ENCODE data around the gene SNX21. TPM values are rescaled to one million over a fixed set of nuclear protein-coding genes. Genes with fewer than 3 reads are reported as not detected.

The SNX21 gene
- total and polyA plus RNA-seq, 2 donors from 2014 or later = 23.2 to 35.6 TPM

GRCh38 chr20:45843506-45843905 is 9.9 kb downstream of the SNX21 start:
- FAIRE-seq = no peak
- peak in 1 of 5 donors; percentile 51 for DNase-seq
- H3K9ac ChIP-seq (ENCODE audit: low read length in 3 of 3) = no peak overlapping the region
- intact Hi-C loops (cut with DNase I) = no loop called here
- peaks cover 2 to 38% (median 16%) of the 10 kb centered on the region in 3 donors for H3K36me3 ChIP-seq (ENCODE audit: control insufficient read depth in 2 of 3, insufficient read depth in 3 of 3, low read length in 3 of 3)
- H3K27me3 ChIP-seq (ENCODE audit: control insufficient read depth, insufficient read depth, low read length) = no peaks in the 10 kb centered on the region
- peaks cover 0 to 3% (median 0%) of the 10 kb centered on the region in 3 donors for H3K4me1 ChIP-seq (ENCODE audit: control insufficient read depth in 2 of 3, insufficient read depth in 2 of 3, low read depth in 1 of 3, low read length in 3 of 3)
- no peaks in the 10 kb centered on the region for H3K9me3 ChIP-seq (ENCODE audit: control insufficient read depth in 2 of 3, insufficient read depth in 1 of 3, low read length in 3 of 3)
- H3K27ac ChIP-seq (ENCODE audit: low read depth in 2 of 2, low read length in 2 of 2) = no peak overlapping the region
- H3K4me3 ChIP-seq (ENCODE audit: low read length in 3 of 3) = no peak overlapping the region
- no peak for TF ChIP-seq CTCF (IDR thresholded peaks at IDR 0.05; ENCODE audit: borderline replicate concordance, extremely low read depth, insufficient read depth)

- FAIRE-seq (no peak), DNase-seq (no peak)
- H3K4me3 ChIP-seq (ENCODE audit: low read length in 3 of 3) = no peak overlapping the region
- no peak overlapping the region for H3K27ac ChIP-seq (ENCODE audit: low read depth in 2 of 2, low read length in 2 of 2)
- no peaks in the 10 kb centered on the region for H3K27me3 ChIP-seq (ENCODE audit: control insufficient read depth, insufficient read depth, low read length)
- H3K36me3 ChIP-seq (ENCODE audit: control insufficient read depth in 2 of 3, insufficient read depth in 3 of 3, low read length in 3 of 3) = peaks cover 2 to 38% (median 18%) of the 10 kb centered on the region in 3 donors
- no peaks in the 10 kb centered on the region for H3K9me3 ChIP-seq (ENCODE audit: control insufficient read depth in 2 of 3, insufficient read depth in 1 of 3, low read length in 3 of 3)
- peaks cover 0 to 3% (median 0%) of the 10 kb centered on the region in 3 donors for H3K4me1 ChIP-seq (ENCODE audit: control insufficient read depth in 2 of 3, insufficient read depth in 2 of 3, low read depth in 1 of 3, low read length in 3 of 3)
- no peak for TF ChIP-seq CTCF (IDR thresholded peaks at IDR 0.05; ENCODE audit: borderline replicate concordance, extremely low read depth, insufficient read depth)
- intact Hi-C loops (cut with DNase I) = no loop called here
- H3K9ac ChIP-seq (ENCODE audit: low read length in 3 of 3) = no peak overlapping the region
Observed at GRCh38 chr20:45845452-45845851, 11.9 kb downstream of the SNX21 start.

- no peak overlapping the region for H3K4me3 ChIP-seq (ENCODE audit: low read length in 3 of 3)
- TF ChIP-seq CTCF (IDR thresholded peaks at IDR 0.05; ENCODE audit: borderline replicate concordance, extremely low read depth, insufficient read depth) = no peak
- intact Hi-C loops (cut with DNase I) = no loop called here
- no peaks in the 10 kb centered on the region for H3K9me3 ChIP-seq (ENCODE audit: control insufficient read depth in 2 of 3, insufficient read depth in 1 of 3, low read length in 3 of 3)
- no peak overlapping the region for H3K27ac ChIP-seq (ENCODE audit: low read depth in 2 of 2, low read length in 2 of 2)
- DNase-seq = peak in 1 of 5 donors; percentile 43
- H3K9ac ChIP-seq (ENCODE audit: low read length in 3 of 3) = no peak overlapping the region
- no peaks in the 10 kb centered on the region for H3K27me3 ChIP-seq (ENCODE audit: control insufficient read depth, insufficient read depth, low read length)
- H3K36me3 ChIP-seq (ENCODE audit: control insufficient read depth in 2 of 3, insufficient read depth in 3 of 3, low read length in 3 of 3) = peaks cover 2 to 24% (median 18%) of the 10 kb centered on the region in 3 donors
- H3K4me1 ChIP-seq (ENCODE audit: control insufficient read depth in 2 of 3, insufficient read depth in 2 of 3, low read depth in 1 of 3, low read length in 3 of 3) = peaks cover 0 to 4% (median 0%) of the 10 kb centered on the region in 3 donors
- no peak for FAIRE-seq
Observed at GRCh38 chr20:45848421-45848820, 14.8 kb downstream of the SNX21 start.

Measured in kidney (tissue), 14 donors.